Coronary artery (tissue), 2 donors: ENCODE results near the gene LTV1.

Experiments used
- DNase-seq: peaks from one replicate; pipeline ENCODE4 v3.0.0-alpha.2; 2017; ENCODE audit warnings: low spot score
- H3K27ac ChIP-seq, 2 donors: fragments of 200-600 bp; sonication (generic); one replicate each; pipeline ENCODE4 v1.5.1; 2016 to 2019
- H3K4me3 ChIP-seq: fragments of 200-600 bp; sonication (generic); 2 replicates; pipeline ENCODE4 v1.5.1; 2016; ENCODE audit warnings: mild to moderate bottlenecking, moderate library complexity
- CTCF ChIP-seq: fragments of 200-600 bp; sonication (generic); IDR thresholded peaks from one replicate; pipeline ENCODE4 v1.5.1; 2019; ENCODE audit warnings: antibody characterized with exemption

The LTV1 gene

GRCh38 chr6:143828572-143828971, 14.6 kb upstream of the LTV1 start:
- Histone ChIP-seq H3K4me3 (no peak overlapping the region), H3K27ac (no peak overlapping the region)
- DNase-seq: no peak
- no peak for TF ChIP-seq CTCF

- Histone ChIP-seq H3K4me3 (no peak overlapping the region), H3K27ac (no peak overlapping the region)
- no peak for TF ChIP-seq CTCF
- no peak for DNase-seq
Observed at GRCh38 chr6:143836150-143836549, 7.0 kb upstream of the LTV1 start.

- no peak for DNase-seq
- Histone ChIP-seq H3K27ac (no peak overlapping the region), H3K4me3 (no peak overlapping the region)
- no peak for TF ChIP-seq CTCF
Observed at GRCh38 chr6:143838395-143838794, 4.7 kb upstream of the LTV1 start.

- Histone ChIP-seq H3K4me3 (no peak overlapping the region), H3K27ac (peak overlapping the region in 1 of 2 donors; percentile 31)
- no peak for DNase-seq
- TF ChIP-seq CTCF: no peak
Observed at GRCh38 chr6:143839196-143839595, 3.9 kb upstream of the LTV1 start.

- no peak for TF ChIP-seq CTCF
- no peak for DNase-seq
- no peak overlapping the region for H3K27ac ChIP-seq
- no peak overlapping the region for H3K4me3 ChIP-seq
Observed at GRCh38 chr6:143840595-143841265, 2.4 kb upstream of the LTV1 start.

GRCh38 chr6:143842461-143842901, 657 bp upstream of the LTV1 start:
- Histone ChIP-seq H3K27ac (peak overlapping the region; percentile 88 to 90), H3K4me3 (peak overlapping the region; percentile 77)
- no peak for DNase-seq
- TF ChIP-seq CTCF: no peak

GRCh38 chr6:143843677-143843999, 500 bp downstream of the LTV1 start:
- no peak for DNase-seq
- TF ChIP-seq CTCF: no peak
- peak overlapping the region; percentile 77 for H3K4me3 ChIP-seq
- peak overlapping the region; percentile 88 to 90 for H3K27ac ChIP-seq
